Subcutaneous abdominal adipose tissue (tissue), 5 donors: ENCODE data around the gene BLVRA.
"Not testable (repeated sequence)": the region's sequence is repeated elsewhere in the genome, so short reads cannot be mapped to it uniquely, and the experiment has no call there.

Source experiments
- H3K27ac ChIP-seq: one replicate; pipeline ENCODE4 v1.7.0; 2013; ENCODE audit warnings: low read depth, mild to moderate bottlenecking, inconsistent platforms, low read length, moderate library complexity
- H3K27me3 ChIP-seq, 5 donors: one replicate each; pipeline ENCODE4 v1.7.0; 2013; ENCODE audit warnings: low read length in 5 of 5, inconsistent platforms in 1 of 5; ENCODE audit not compliant: control insufficient read depth in 5 of 5, insufficient read depth in 4 of 5
- H3K36me3 ChIP-seq, 5 donors: one replicate each; pipeline ENCODE4 v1.7.0; 2013; ENCODE audit warnings: low read length in 5 of 5; ENCODE audit not compliant: control insufficient read depth in 5 of 5, insufficient read depth in 5 of 5
- H3K4me1 ChIP-seq, 5 donors: one replicate each; pipeline ENCODE4 v1.7.0; 2013; ENCODE audit warnings: low read length in 5 of 5, mild to moderate bottlenecking in 3 of 5, moderate library complexity in 1 of 5; ENCODE audit not compliant: control insufficient read depth in 5 of 5, insufficient read depth in 5 of 5
- H3K4me3 ChIP-seq, 5 donors: one replicate each; pipeline ENCODE4 v1.7.0; 2013; ENCODE audit warnings: low read length in 5 of 5, low read depth in 1 of 5
- H3K9ac ChIP-seq, 5 donors: one replicate each; pipeline ENCODE4 v1.7.0; 2013; ENCODE audit warnings: low read length in 5 of 5, mild to moderate bottlenecking in 4 of 5, moderate library complexity in 3 of 5
- H3K9me3 ChIP-seq, 5 donors: one replicate each; pipeline ENCODE4 v1.7.0; 2013; ENCODE audit warnings: low read length in 5 of 5; ENCODE audit not compliant: control insufficient read depth in 5 of 5
- donor health status: healthy.
- donor health status: healthy.
- donor health status: healthy.
- donor health status: healthy.
- donor health status: healthy.

BLVRA gene, protein sequence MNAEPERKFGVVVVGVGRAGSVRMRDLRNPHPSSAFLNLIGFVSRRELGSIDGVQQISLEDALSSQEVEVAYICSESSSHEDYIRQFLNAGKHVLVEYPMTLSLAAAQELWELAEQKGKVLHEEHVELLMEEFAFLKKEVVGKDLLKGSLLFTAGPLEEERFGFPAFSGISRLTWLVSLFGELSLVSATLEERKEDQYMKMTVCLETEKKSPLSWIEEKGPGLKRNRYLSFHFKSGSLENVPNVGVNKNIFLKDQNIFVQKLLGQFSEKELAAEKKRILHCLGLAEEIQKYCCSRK

DNA sequence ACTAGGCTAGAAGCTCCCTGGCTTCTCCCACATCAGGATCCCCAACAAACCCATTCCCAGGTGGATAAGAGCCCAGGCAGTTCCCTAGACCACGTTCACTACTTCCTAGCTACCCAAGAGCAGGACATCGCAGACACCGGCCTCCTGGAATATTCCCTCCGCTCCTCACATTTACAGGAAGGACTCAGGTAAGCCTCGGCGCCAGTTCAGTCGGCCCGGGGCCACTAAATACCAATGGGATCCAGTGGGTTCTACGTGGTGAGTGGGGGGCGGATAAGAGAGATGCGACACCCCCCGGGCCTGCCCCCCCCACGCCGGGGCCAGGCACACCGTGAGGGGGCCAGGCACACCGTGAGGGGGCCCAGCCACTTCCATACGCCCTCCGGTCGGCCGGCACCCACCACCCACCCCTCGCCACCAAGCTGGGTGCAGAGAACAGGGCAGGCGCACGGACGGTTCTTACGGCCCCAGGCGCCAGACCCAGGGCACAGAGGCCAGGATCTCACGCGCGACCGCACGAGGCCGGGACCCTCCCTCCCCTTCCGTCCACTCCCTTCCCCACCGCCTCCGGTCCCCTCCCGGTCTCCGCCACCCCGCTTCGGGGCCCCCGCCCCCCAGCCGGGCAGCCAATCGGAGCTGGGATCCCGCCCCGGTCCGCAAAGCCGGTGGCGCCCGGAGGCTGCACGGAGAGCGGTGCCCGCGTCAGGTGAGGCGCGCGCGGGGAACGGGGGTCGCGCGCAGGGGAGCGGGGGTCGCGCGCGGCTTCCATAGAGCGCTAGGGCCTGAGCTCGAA, at the start of gene BLVRA:
TSS of gene BLVRA (plus strand) at position 652 of the 793 bp plus-strand sequence. CDS start 12,479 bp downstream, outside the sequence.
- Histone ChIP-seq H3K4me3 (peak within 1 kb of the TSS; percentile 73 to 85 (median 82)), H3K9ac (peak within 1 kb of the TSS; percentile 12 to 90 (median 87))

GRCh38 chr7:43711503-43711902, 47.0 kb upstream of the BLVRA start:
- H3K27me3 ChIP-seq: no peaks in the 10 kb centered on the region
- no peaks in the 10 kb centered on the region for H3K9me3 ChIP-seq
- peaks cover 0 to 4% (median 0%) of the 10 kb centered on the region in 5 donors for H3K36me3 ChIP-seq
- no peak overlapping the region for H3K4me3 ChIP-seq
- H3K4me1 ChIP-seq: peaks cover 0 to 1% (median 0%) of the 10 kb centered on the region in 5 donors
- no peak overlapping the region for H3K9ac ChIP-seq
- no peak overlapping the region for H3K27ac ChIP-seq

More for the DNA sequence above, at the start of gene BLVRA:
- Histone ChIP-seq H3K9me3 (no peaks in the 10 kb centered on the region), H3K27ac (peak within 1 kb of the TSS; percentile 69), H3K27me3 (no peaks in the 10 kb centered on the region), H3K36me3 (no peaks in the 10 kb centered on the region), H3K4me1 (peaks cover 0 to 37% (median 24%) of the 10 kb centered on the region in 5 donors)

DNA sequence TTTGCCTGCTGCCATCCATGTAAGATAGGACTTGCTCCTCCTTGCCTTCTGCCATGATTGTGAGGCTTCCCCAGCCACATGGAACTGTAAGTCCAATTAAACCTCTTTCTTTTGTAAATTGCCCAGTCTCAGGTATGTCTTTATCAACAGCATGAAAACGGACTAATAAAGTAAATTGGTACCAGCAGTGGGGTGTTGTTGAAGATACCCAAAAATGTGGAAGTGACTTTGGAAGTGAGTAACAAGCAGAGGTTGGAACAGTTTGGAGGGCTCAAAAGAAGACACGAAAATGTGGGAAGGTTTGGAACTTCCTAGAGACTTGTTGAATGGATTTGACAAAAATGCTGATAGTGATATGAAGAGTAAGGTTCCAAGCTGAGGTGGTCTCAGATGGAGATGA, 42.5 kb upstream of the BLVRA start:
- not testable (repeated sequence) for H3K9ac ChIP-seq, H3K36me3 ChIP-seq, H3K27ac ChIP-seq, H3K4me3 ChIP-seq, H3K9me3 ChIP-seq, H3K4me1 ChIP-seq, H3K27me3 ChIP-seq

DNA sequence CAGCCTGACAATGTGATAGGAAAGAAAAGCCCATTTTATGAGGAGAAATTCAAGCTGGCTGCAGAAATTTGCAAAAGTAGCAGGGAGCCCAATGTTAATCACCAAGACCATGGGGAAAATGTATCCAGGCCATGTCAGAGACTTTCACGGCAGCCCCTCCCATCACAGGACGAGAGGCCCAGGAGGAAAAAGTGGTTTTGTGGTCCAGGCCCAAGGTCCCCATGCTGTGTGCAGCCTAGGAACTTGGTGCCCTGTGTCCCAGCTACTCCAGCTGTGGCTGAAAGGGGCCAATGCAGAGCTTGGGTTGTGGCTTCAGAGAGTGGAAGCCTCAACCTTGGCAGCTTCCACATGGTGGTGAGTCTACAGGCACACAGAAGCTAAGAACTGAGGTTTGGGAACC, 41.9 kb upstream of the BLVRA start:
- H3K27me3 ChIP-seq: no peaks in the 10 kb centered on the region
- H3K9ac ChIP-seq: no peak overlapping the region
- H3K36me3 ChIP-seq: peaks cover 0 to 1% (median 0%) of the 10 kb centered on the region in 5 donors
- H3K27ac ChIP-seq: no peak overlapping the region
- no peak overlapping the region for H3K4me3 ChIP-seq
- H3K4me1 ChIP-seq: peaks cover 0 to 4% (median 0%) of the 10 kb centered on the region in 5 donors
- no peaks in the 10 kb centered on the region for H3K9me3 ChIP-seq

DNA sequence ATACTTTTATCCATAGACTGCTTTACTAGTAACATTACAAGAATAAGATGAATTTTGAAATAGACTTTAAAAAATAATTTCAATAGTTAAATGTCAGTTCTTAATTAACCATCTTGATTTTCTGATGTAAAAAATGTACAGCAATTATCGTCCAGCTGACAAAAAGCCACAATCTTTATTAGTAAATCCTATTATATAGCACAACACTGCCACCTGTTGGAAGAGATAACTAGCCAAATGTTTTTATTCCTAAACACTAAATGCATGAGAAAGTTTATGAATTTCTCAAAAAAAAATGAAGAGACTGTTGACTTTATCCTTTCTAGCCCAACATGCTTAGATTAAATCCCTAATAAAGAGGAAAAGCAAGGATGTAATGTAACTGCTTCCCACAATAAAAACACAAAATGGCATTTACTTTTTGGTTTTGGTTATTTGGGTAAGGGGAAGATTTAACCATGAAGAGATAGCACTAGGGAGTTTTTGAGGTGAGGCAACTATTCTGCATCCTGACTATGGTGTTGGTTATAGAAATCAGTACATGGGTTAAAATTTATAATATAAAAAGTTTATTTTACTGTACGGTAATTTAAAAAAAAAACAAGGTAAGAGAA, 37.2 kb upstream of the BLVRA start:
- Histone ChIP-seq H3K4me3 (no peak overlapping the region), H3K4me1 (peaks cover 0 to 10% (median 2%) of the 10 kb centered on the region in 5 donors), H3K9ac (no peak overlapping the region), H3K27me3 (no peaks in the 10 kb centered on the region), H3K9me3 (no peaks in the 10 kb centered on the region), H3K27ac (no peak overlapping the region), H3K36me3 (no peaks in the 10 kb centered on the region)

GRCh38 chr7:43723007-43723341, 35.5 kb upstream of the BLVRA start:
- no peaks in the 10 kb centered on the region for H3K9me3 ChIP-seq
- H3K9ac ChIP-seq: no peak overlapping the region
- H3K36me3 ChIP-seq: no peaks in the 10 kb centered on the region
- no peaks in the 10 kb centered on the region for H3K27me3 ChIP-seq
- H3K27ac ChIP-seq: no peak overlapping the region
- H3K4me3 ChIP-seq: no peak overlapping the region
- peaks cover 0 to 14% (median 7%) of the 10 kb centered on the region in 5 donors for H3K4me1 ChIP-seq

DNA sequence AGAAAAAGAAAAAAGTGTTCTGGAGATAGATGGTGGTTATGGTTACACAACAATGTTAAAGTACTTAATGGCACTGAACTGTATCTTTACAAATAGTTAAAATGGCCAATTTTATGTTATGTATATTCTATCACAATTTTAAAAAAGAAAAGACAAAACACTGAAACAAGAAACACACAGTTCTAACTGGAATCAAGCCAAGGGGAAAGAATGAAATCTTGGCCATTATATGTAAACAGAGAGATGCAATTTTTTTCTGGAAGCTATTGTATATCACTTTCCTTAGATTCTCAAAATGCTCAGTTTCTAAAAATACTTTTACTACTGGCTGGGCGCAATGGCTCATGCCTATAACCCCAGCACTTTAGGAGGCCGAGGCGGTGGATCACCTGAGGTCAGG, 33.2 kb upstream of the BLVRA start:
- H3K9me3 ChIP-seq: no peaks in the 10 kb centered on the region
- no peaks in the 10 kb centered on the region for H3K27me3 ChIP-seq
- no peak overlapping the region for H3K4me3 ChIP-seq
- no peak overlapping the region for H3K9ac ChIP-seq
- no peak overlapping the region for H3K27ac ChIP-seq
- no peaks in the 10 kb centered on the region for H3K36me3 ChIP-seq
- H3K4me1 ChIP-seq: peaks cover 0 to 31% (median 20%) of the 10 kb centered on the region in 5 donors

- Histone ChIP-seq H3K27ac (no peak overlapping the region), H3K9me3 (no peaks in the 10 kb centered on the region), H3K27me3 (no peaks in the 10 kb centered on the region), H3K36me3 (no peaks in the 10 kb centered on the region), H3K4me3 (no peak overlapping the region), H3K9ac (no peak overlapping the region), H3K4me1 (peaks cover 0 to 31% (median 20%) of the 10 kb centered on the region in 5 donors)
These were observed 32.0 kb upstream of the BLVRA start for GRCh38 chr7:43726466-43726865.

DNA sequence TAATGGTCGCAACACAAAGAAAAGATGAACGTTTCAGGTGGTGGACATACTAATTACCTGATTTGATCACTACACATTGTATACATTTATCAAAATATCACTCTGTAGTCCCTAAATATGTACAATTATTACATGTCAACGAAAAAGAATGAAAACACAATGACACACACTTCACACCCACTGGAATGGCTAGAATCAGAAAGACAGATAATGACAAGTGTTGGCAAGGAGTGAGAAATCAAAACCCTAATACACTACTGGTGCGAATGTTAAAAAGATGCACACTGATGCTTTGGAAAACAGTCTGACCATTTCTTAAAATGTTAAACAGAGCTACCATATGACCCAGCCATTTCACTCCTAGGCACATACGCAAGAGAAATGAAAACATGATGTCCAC, 31.5 kb upstream of the BLVRA start:
- no peaks in the 10 kb centered on the region for H3K27me3 ChIP-seq
- no peaks in the 10 kb centered on the region for H3K36me3 ChIP-seq
- peaks cover 0 to 31% (median 20%) of the 10 kb centered on the region in 5 donors for H3K4me1 ChIP-seq
- H3K9ac ChIP-seq: no peak overlapping the region
- no peak overlapping the region for H3K4me3 ChIP-seq
- H3K27ac ChIP-seq: no peak overlapping the region
- no peaks in the 10 kb centered on the region for H3K9me3 ChIP-seq

DNA sequence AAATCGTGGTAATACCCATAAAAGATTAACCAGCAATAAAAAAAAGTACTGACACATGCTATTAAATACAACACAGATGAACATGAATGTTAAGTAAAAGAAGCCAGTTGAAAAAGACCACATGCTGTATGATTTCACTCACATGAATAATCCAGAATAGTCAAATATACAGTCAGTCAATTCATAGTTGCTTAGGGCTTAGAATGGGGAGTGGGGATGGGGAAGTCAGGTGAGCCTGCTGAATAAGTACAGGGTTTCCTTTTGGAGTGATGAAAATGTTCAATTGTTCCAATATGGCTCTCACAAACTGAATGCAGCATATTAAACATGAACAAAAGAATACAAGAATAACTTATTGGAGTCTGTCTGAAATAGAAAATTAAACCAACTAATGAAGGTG, 31.0 kb upstream of the BLVRA start:
- Histone ChIP-seq H3K36me3 (no peaks in the 10 kb centered on the region), H3K9me3 (no peaks in the 10 kb centered on the region)

More for the DNA sequence above, 31.0 kb upstream of the BLVRA start:
- Histone ChIP-seq H3K27me3 (no peaks in the 10 kb centered on the region), H3K4me3 (no peak overlapping the region), H3K27ac (no peak overlapping the region), H3K9ac (no peak overlapping the region), H3K4me1 (peaks cover 0 to 31% (median 20%) of the 10 kb centered on the region in 5 donors)
